ENCODE measurements around the gene CUX1.

- TF ChIP-seq ISL1 (CRISPR knock-in tag; IDR thresholded peaks at IDR 0.05) (no peak), RARB (CRISPR knock-in tag; IDR thresholded peaks at IDR 0.05) (no peak), ZFP30 (CRISPR knock-in tag; IDR thresholded peaks at IDR 0.05) (no peak)
These were observed 167.9 kb downstream of the CUX1 start for GRCh38 chr7:101985057-101985902.

Measured in SK-N-SH treated with all-trans-retinoic acid at 6 μM for 48 hours (cell line).